Ramos (cell line): ENCODE results near the gene GAB2.
"Not testable (repeated sequence)": the region's sequence is repeated elsewhere in the genome, so short reads cannot be mapped to it uniquely, and the experiment has no call there.

Experiments used
- in situ Hi-C: fragments of 300-500 bp; cut with MboI; formaldehyde crosslinking; loops from one replicate; pipeline ENCODE4 v1.14.3; 2022; ENCODE audit warnings: low sequenced_read_pairs; ENCODE audit not compliant: unreplicated experiment

The GAB2 gene

GRCh38 chr11:78417175-78417887 lies at the start of gene GAB2:
TSS of gene GAB2 (minus strand) at chr11:78417820. CDS start at chr11:78417720, 100 bp downstream.
- in situ Hi-C loops = loop anchor here (10.0 kb wide), 1 partner anchor 147 kb away; no protein-coding TSS in a partner anchor

GRCh38 chr11:78467370-78467769 lies 49.8 kb upstream of the GAB2 start:
- in situ Hi-C loops = no loop called here

GRCh38 chr11:78465169-78465942 lies 47.7 kb upstream of the GAB2 start:
- in situ Hi-C loops = no loop called here

- in situ Hi-C loops = not testable (repeated sequence)
Measured at GRCh38 chr11:78464787-78465168, 47.2 kb upstream of the GAB2 start.

- in situ Hi-C loops = no loop called here
Measured at GRCh38 chr11:78460471-78460870, 42.9 kb upstream of the GAB2 start.

GRCh38 chr11:78459738-78460137 lies 42.1 kb upstream of the GAB2 start:
- in situ Hi-C loops = no loop called here

GRCh38 chr11:78457448-78457847 lies 39.8 kb upstream of the GAB2 start:
- in situ Hi-C loops = no loop called here

- in situ Hi-C loops = no loop called here
Measured at GRCh38 chr11:78453140-78453935, 35.7 kb upstream of the GAB2 start.

- in situ Hi-C loops = no loop called here
Measured at GRCh38 chr11:78451371-78452150, 33.9 kb upstream of the GAB2 start.

GRCh38 chr11:78450866-78451265 lies 33.2 kb upstream of the GAB2 start:
- in situ Hi-C loops = no loop called here

GRCh38 chr11:78449866-78450265 lies 32.2 kb upstream of the GAB2 start:
- in situ Hi-C loops = no loop called here

- in situ Hi-C loops = no loop called here
Measured at GRCh38 chr11:78446210-78446609, 28.6 kb upstream of the GAB2 start.

- in situ Hi-C loops = no loop called here
Measured at GRCh38 chr11:78444726-78445125, 27.1 kb upstream of the GAB2 start.

GRCh38 chr11:78441956-78442355 lies 24.3 kb upstream of the GAB2 start:
- in situ Hi-C loops = no loop called here

GRCh38 chr11:78438298-78438975 lies 20.8 kb upstream of the GAB2 start:
- in situ Hi-C loops = no loop called here

- in situ Hi-C loops = no loop called here
Measured at GRCh38 chr11:78432956-78433355, 15.3 kb upstream of the GAB2 start.

GRCh38 chr11:78432058-78432515 lies 14.5 kb upstream of the GAB2 start:
- in situ Hi-C loops = no loop called here

GRCh38 chr11:78429660-78430059 lies 12.0 kb upstream of the GAB2 start:
- in situ Hi-C loops = no loop called here

- in situ Hi-C loops = no loop called here
Measured at GRCh38 chr11:78429209-78429608, 11.6 kb upstream of the GAB2 start.
